Right ventricle myocardium superior (tissue), 1 donor: Measurements from ENCODE around the gene DPYD. TPM values are rescaled to one million over a fixed set of nuclear protein-coding genes. Genes with fewer than 3 reads are reported as not detected.

Source experiments
- ATAC-seq: fragments of 200-7000 bp; cut with Tn5 transposase; one replicate; pipeline ENCODE4 v1.9.1; 2020; ENCODE audit warnings: mild to moderate bottlenecking; ENCODE audit not compliant: poor library complexity
- DNase-seq: peaks from one replicate; pipeline ENCODE4 v3.0.0-alpha.2; 2020
- intact Hi-C: fragments of 100-400 bp; cut with DNase I; formaldehyde crosslinking; loops from one replicate; pipeline ENCODE4 v1.11.2; 2022
- long read RNA-seq: library from polyadenylated mRNA; unstranded; transcript quantifications from one replicate; pipeline ENCODE4 v2.0.0, GENCODE V29; 2021
- total RNA-seq: library from RNA; stranded (reverse); fragmentation: NEBNext Ultra II Directional; extraction: Animal tissue kit (Norgen Biotek cat#: 25700); gene quantifications from one replicate; pipeline ENCODE4 v1.2.1, GENCODE V29; 2021
- donor health status: DM: no; HTN: yes; CAD: no; lungs with severe emphysema.

The DPYD gene
- 10.3 TPM for total RNA-seq
- long read RNA-seq, full-length matches to known transcripts, result 9 of 22 reads
- long read RNA-seq, partial matches to known transcripts, result 7 of 22 reads
- long read RNA-seq, other reads (novel, unspliced or antisense), result 6 of 22 reads

DNA sequence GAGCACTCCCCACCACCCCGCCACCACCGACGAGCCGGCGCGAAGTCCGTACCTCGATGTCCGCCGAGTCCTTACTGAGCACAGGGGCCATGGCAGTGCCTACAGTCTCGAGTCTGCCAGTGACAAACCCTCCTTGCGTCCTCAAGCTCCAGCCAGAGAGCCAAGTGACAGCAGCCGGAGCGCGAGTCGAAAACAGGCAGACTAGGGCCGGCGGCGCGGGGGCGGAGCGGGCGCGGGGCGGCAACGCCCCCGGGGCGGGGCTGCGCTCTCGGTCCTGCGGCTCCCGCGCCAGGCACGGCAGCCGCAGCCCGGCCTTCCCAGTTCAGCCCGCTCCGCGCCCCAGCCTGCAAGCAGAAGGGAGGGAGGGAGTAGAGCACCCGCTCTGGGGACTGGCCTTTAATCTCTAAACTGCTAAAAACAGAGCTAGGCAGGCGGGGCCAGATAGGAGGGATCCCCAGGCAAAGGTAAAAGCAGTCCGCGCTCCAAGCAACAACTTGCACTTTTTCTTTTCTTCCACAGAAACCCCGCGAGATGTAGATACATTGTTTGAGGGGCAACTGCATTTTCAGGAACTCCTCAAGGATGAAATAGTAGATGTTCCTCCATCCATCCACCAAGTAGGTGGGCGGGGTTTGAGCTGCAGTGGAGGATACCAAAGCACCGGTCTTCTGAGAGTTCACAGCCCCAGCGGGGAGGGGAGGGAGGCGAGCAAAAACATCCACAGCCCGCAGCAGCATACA, at the start of gene DPYD:
Gene DPYD, minus strand, starts transcription at position 203 of the 740 bp plus-strand sequence. Its CDS starts 112 bp downstream, at position 91.
- DNase-seq, result peak; percentile 94
- intact Hi-C loops, result no loop called here
- peak; percentile 99 for ATAC-seq

DNA sequence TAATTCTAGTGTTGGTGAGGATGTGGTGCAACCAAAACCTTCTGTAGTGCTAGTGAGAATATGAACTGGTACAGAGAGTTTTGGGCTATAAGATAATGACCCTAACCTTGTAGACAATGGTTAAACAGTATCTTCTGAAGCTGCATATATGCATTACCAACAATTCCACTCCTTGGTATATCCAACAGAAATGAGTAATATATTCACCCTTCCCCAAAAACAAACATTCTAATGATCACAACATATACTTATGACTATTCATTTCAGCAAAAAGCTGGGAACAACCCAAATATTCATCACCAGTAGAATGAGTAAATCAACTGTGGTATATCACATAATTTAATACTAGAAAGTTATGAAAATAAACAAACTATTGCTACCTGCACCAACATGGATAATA, 39.6 kb upstream of the DPYD start:
- DNase-seq (no peak), ATAC-seq (no peak)
- intact Hi-C loops, result no loop called here

DNA sequence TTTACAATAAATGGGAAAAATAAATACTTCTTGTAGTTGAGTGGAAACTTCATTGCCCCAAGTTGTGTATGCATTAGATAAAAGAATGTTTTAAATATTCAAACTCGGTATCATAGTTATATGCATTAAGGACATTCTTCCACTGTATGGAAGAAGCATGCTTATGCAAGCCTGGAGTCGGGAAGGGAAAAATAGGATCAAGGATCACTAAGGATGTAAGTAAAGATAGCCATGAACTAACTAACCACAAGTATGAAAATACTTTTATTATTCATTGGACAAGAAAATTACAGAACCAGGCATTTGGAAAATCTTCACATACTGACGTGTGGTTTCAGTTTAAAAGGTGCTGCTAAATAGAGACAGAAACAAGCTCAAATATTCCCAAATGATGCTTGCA, 26.9 kb upstream of the DPYD start:
- intact Hi-C loops, result no loop called here
- DNase-seq (no peak), ATAC-seq (no peak)

DNA sequence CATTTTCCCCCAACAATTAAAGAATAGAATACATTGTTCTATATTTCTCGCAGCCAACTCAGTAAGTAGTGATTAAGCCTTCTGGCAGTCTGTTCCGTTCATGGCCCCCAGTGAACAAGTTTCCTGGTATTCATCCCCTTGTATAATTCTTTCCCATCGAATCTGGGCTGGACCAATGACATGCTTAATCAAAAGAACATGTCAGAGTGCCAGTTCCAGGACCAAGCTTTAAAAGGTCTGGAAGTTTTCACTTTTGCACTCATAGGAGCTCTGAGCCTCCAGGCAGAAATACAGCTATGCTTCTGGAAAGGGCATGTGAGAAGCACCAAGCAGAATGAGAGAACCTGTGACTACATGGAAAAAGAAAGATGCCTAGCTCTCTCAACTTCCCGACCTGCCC, 22.5 kb upstream of the DPYD start:
- DNase-seq (no peak), ATAC-seq (no peak)
- intact Hi-C loops, result no loop called here

DNA sequence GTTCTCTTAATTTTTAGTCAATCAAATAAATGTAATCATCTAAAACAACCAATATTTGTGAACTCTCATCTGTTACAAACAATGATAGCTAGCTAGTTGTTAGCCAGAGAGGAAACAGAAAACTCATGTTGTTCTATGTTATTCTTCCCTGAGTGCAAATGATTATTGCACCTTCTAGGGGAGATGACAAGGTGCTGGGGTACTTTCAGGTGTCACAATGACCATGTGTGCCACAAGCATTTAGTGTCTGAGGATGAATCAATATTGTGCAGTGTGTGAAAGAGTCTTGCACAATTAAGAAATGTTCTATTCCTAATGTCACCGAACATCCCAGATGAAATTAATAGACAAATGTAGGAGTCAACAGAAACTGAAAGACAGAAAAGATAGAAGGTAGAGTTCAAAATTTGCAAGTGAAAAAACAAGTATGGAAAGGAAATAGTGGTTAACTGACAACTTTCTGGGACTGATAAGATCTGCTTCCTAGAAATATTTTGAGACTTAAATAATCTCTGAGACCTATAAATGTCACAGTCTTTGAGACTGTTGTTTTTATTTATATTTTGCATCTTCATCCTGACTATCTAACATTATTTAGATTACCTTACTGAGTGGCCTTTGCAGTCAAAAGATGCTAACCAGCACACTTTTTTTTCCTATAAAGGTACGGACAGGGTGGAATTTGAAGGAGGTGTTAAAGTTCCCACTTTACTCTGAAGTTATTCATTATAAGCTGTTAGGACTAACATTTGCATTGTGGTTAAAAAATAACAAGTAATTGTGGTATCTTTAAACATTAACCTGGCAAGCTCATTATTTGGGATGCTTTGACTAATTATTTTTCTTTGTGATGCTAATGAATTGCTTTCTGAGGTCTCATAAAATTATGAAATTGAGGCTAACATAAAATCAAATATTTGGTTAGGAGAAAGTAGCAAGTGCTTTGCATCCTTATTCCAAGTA, 21.6 kb upstream of the DPYD start:
- ATAC-seq (no peak), DNase-seq (no peak)
- intact Hi-C loops, result no loop called here

DNA sequence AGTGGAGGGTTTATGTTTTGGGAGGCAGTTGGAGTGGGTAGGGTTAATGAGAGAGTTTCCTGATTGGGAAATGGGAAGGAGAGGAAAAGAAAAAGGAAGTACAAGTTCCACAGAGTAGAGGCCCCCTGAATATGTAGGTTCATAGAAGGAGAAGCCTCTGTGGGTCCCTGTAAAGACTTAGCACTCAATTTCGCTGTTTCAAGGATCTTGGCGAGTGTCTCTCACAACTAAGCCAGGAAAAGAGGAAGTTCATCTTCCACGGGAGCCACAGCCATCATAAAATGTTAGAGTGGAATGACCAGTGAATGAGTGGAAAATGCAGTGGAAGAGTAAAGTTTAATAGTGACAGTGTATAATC, 17.4 kb upstream of the DPYD start:
- intact Hi-C loops, result no loop called here
- DNase-seq (no peak), ATAC-seq (no peak)

DNA sequence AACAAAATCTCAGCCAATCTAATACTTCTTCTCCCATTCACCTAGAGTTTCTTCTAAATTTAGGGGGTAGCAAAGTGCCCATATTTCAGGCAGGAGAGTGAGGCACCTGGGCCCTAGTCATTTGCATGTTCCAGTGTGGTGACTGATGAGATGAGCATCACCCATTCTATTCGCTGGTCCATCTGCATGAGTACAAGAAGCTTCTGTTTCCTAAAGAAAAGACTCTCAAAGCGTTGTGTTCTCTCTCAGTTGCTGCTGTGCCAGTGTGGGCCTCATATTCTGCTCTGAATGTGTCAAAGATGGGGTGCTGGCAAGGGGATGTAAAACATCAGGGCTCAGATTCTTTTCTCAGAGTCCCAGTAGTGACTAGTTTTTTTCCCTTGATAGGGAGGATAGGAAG, 16.1 kb upstream of the DPYD start:
- DNase-seq (no peak), ATAC-seq (no peak)
- intact Hi-C loops, result no loop called here

DNA sequence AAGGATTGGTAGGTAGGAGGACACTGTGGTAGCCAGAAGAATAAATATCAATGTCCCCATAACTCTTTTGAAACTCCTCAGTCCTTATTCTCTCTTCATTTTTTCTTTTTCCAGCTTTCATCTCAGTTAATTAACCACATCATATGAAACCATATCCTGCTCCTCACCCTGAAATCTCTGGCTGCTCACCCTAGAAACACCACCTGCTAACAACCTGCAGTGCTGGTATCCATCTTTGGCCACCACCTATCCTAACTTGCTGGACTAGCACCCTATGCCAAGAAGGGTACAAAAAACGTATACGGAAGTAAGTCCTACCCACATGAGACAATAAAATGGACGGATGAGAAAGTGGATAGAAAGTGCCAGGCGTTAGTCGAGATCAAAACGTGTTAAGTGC, 13.7 kb upstream of the DPYD start:
- DNase-seq (no peak), ATAC-seq (no peak)
- intact Hi-C loops, result no loop called here

DNA sequence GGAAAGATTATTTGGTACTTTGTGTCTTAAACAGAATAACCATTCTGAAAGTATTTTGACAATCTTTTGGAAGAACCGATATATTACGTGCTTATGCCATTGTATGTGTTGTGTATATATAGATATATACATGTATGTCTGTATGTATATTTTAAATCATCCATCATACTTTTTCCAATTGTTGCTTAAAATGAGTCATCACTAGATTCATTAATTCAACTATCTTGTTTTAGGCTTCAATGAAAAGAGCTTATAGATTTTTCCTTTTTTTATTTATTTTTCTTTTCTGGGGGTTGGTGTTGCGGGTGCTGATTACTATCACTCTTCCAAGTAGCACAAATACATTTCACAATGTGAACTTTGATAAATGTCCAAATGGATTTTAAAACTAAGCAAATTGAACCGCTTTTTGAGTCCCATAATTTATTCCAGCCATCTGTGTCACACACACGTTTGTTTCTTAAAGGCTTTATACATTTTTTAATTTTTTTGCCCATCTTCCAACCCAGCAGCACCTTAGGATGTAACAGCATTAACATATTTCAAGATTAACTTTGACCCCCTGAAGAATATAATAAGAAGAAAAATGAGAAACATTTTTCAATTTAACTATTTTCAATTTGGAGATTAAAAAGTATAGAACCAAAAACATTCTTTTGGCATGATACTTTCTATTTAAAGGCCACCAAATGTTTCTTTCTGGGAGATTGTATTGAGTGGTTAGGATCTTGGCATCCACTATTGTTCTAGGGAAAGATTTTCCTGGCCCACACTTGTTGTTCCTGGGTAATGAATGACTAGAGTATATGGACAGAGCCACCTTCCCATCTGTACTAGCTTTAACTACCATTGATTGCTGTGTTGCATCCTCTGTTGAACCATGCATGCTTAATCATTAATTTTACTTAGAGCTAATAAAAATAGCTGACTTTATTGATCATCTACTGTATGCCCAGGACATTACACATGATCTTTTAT, 9.3 kb upstream of the DPYD start:
- intact Hi-C loops, result no loop called here
- ATAC-seq (no peak), DNase-seq (no peak)

DNA sequence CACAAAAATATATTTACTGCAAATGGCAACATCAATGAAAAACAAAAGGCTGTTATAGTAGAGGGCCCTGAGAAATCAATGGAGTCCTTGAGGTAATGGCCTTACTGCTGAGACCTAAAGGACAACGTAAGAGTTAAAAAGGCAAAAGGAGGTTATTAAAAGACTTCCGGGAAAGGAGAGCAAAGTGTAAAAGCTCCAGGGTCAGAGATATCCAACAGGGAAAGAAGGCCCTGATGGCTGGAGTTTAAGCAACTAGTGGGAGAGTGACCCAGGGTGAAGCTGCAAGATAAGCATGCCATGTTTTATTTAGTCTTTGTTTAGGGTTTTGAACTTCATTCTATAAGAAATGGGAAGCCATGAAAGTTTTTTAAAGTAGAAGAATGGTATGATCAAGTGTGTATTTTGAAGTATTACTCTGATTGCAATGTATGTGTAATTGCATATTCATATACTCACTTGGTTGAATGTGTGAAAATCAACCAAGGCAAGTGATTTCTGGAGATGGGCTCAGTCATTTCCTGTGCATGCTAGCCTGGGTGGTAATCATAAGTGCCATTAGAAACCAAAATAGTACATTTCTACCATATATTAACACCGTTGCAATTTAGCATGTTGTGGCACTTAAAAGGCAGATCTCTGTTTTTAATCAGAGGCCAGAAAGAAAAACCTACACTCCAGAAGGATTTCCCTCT, 5.3 kb upstream of the DPYD start:
- intact Hi-C loops, result no loop called here
- ATAC-seq, result no peak
- no peak for DNase-seq

DNA sequence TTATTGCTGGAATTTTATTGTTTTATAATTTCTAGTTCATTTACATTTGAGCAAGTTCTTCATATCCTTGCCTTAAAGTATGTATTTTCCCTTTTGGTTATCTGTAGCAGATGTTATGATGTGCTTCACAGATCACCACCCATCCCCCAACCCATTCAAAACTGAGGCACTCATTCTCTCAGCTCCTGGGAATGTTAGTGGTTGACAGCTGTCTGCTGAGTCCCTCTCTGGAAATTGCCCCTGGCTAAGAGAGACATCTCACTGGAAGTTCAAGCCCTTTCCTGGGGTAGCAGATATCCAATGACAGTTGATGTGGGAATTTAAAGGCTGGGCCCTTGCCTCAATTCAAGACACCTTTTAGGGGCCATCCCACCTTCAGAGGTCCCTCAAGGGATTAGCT, 4.3 kb upstream of the DPYD start:
- intact Hi-C loops, result no loop called here
- ATAC-seq (no peak), DNase-seq (no peak)

DNA sequence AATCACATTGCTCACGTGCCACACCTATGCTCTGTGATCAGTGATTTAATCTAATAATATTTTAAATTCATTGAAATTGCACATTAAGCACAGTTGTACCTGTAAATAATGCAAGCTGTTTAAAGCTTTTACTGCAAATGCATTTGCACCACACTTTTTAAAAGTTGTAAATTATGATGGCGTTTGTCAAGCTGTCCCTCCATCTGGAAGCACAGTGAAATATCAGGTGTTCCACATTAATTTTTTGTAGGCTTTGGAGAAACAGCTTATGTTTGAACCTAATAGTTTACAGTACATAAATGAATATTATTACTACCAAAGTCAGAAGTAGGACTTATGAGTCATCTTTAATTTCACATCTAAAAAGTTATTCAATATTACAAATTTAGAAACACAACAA, 3.0 kb upstream of the DPYD start:
- DNase-seq, result no peak
- intact Hi-C loops, result no loop called here
- no peak for ATAC-seq

DNA sequence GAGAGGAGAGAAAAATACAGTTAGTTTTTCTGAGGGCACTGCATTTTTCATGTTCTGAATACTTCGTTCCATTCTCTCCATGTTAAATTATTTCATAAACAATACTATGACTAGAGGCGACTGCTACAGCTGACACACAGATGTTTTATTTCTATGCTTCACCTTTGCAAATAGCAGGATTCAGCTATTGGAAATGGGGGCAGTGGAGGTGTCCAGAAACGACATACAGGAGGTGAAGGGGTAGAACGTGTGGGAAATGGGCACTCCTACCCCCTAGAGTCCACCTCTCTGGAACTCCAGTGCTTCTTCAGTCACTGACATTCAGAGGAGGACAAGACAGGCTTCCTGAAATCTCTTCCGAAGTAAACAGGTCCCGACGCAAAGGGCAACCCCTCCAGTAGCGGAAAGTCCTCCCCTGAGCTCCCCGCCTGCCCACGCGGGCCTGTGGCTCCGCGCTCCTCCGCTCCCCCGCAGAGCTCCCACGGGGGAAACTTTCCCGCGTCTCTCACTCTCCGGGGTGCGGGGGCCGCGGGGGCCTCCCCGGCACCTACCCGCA, 480 bp downstream of the DPYD start:
- intact Hi-C loops, result no loop called here
- DNase-seq, result no peak
- ATAC-seq, result peak; percentile 63

DNA sequence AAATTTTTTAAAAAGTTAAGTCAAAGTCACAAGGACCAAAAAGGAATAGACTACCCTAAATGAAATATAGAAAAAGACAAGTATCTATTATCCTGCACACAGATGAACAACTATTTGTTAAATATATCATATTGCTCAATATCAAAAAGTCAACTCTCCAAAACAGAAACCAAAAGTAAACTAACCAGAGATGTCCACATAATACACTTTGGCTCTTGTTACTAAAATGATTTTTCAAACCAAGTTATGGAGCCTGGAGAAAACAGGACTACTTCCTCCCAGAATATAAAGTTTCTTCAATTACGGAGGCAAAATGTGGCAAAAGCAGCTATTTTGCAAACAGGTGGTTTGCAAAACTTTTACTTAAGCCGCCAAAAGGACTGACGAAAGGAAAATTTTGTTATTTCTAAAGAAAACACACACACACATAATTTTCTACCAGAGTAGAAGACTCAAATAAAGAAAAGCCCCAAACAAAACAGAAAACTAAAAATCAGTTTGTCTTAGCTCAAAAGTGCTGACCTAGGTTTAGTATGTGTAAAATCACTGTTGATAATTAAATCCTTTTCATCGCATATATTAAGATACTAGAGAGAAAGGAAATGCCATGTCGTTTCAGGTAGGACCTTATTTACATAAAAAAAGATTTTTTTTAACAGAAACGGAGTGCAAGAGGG, 1.1 kb downstream of the DPYD start:
- no peak for DNase-seq
- ATAC-seq, result peak; percentile 21
- intact Hi-C loops, result loop anchor here (10.0 kb wide), 1 partner anchor 75 kb away; no protein-coding TSS in a partner anchor

DNA sequence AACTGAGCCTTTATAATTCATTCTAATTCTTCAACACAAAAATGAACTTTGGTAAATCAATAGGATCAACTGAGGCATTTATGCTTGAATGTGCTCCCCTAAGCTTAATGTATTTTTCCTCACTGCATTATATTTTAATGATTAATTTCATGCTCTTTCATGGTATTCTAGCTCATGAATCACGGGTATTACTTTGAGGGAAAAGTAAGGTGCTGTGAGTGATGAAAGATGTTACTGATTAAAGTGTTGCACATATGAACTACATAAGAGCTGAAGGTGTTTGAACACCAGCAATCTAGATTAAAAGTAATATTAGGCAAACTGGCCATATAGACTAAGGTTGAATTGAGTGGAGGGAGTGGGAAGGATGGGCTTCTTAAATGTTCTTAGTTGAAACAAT, 1.9 kb downstream of the DPYD start:
- DNase-seq, result no peak
- ATAC-seq, result no peak
- intact Hi-C loops, result loop anchor here (10.0 kb wide), 1 partner anchor 74 kb away; no protein-coding TSS in a partner anchor

DNA sequence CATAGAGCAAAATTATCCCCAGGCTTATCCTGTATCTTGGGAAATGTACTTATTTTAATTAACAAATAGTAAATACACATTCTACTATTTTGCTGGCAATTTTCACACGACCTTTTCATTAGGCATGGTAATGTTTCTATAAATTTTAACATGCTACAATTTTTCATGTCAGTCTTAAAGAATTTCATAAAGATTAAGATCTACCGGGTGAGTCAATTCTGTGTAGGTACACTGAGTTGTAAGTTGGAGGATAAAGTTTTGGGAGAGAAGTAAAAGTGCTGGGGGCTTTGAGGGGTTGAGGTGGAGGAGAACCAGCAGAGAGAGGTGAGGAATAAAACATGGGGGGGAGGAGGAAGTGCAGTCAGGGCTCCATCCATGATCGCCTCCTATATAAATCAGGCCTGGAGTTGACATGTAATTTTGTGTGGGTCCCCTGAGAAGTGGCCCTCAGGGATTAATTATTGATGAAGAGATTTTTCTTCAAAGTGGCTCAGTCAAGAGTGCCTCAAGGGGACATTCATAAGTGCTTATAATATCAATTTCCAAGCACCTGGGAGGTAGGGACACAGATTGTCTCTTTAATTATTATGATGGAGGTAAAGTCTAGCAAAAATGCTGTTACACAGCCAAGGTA, 7.2 kb downstream of the DPYD start:
- intact Hi-C loops, result loop anchor here (10.0 kb wide), 1 partner anchor 69 kb away; no protein-coding TSS in a partner anchor
- ATAC-seq (no peak), DNase-seq (no peak)
